ENCODE results near the gene CCDC92.

CCDC92 gene

GRCh38 chr12:123972457-123973401, at the start of gene CCDC92, which contains the start of gene ZNF664:
CCDC92 (minus strand) TSS chr12:123972831; CDS start chr12:123944305, 28,526 bp downstream.
ZNF664 (plus strand) TSS chr12:123973215; CDS start chr12:124012145, 38,930 bp downstream.
- DNase-seq (ENCODE audit: low read depth in 2 of 2), result peak; percentile 92 to 94

GRCh38 chr12:124022161-124022560, 49.5 kb upstream of the CCDC92 start:
- DNase-seq (ENCODE audit: low read depth in 2 of 2), result no peak

GRCh38 chr12:124021007-124021406, 48.4 kb upstream of the CCDC92 start:
- no peak for DNase-seq (ENCODE audit: low read depth in 2 of 2)

- no peak for DNase-seq (ENCODE audit: low read depth in 2 of 2)
Observed at GRCh38 chr12:124020514-124020949, 47.9 kb upstream of the CCDC92 start.

- DNase-seq (ENCODE audit: low read depth in 2 of 2), result no peak
Observed at GRCh38 chr12:124019115-124019514, 46.5 kb upstream of the CCDC92 start.

GRCh38 chr12:124018539-124018938, 45.9 kb upstream of the CCDC92 start:
- DNase-seq (ENCODE audit: low read depth in 2 of 2), result no peak

GRCh38 chr12:124017064-124017463, 44.4 kb upstream of the CCDC92 start:
- DNase-seq (ENCODE audit: low read depth in 2 of 2), result no peak

- no peak for DNase-seq (ENCODE audit: low read depth in 2 of 2)
Observed at GRCh38 chr12:124015494-124016461, 43.1 kb upstream of the CCDC92 start.

- no peak for DNase-seq (ENCODE audit: low read depth in 2 of 2)
Observed at GRCh38 chr12:124013073-124013472, 40.4 kb upstream of the CCDC92 start.

GRCh38 chr12:124011435-124012115, 38.9 kb upstream of the CCDC92 start:
- DNase-seq (ENCODE audit: low read depth in 2 of 2), result no peak

GRCh38 chr12:124010687-124011086, 38.1 kb upstream of the CCDC92 start:
- DNase-seq (ENCODE audit: low read depth in 2 of 2), result no peak

- DNase-seq (ENCODE audit: low read depth in 2 of 2), result no peak
Observed at GRCh38 chr12:124009781-124010180, 37.1 kb upstream of the CCDC92 start.

- no peak for DNase-seq (ENCODE audit: low read depth in 2 of 2)
Observed at GRCh38 chr12:124008595-124008994, 36.0 kb upstream of the CCDC92 start.

GRCh38 chr12:124007826-124008570, 35.4 kb upstream of the CCDC92 start:
- no peak for DNase-seq (ENCODE audit: low read depth in 2 of 2)

GRCh38 chr12:124006846-124007713, 34.4 kb upstream of the CCDC92 start:
- no peak for DNase-seq (ENCODE audit: low read depth in 2 of 2)

- DNase-seq (ENCODE audit: low read depth in 2 of 2), result no peak
Observed at GRCh38 chr12:124006085-124006845, 33.6 kb upstream of the CCDC92 start.

- no peak for DNase-seq (ENCODE audit: low read depth in 2 of 2)
Observed at GRCh38 chr12:124004233-124004875, 31.7 kb upstream of the CCDC92 start.

GRCh38 chr12:124002654-124003053, 30.0 kb upstream of the CCDC92 start:
- no peak for DNase-seq (ENCODE audit: low read depth in 2 of 2)
